GM23338 (cell line): Measurements from ENCODE around the gene NDRG2. TPM values are rescaled to one million over a fixed set of nuclear protein-coding genes. Genes with fewer than 3 reads are reported as not detected.

Experiments
- microRNA-seq: library from miRNA; unstranded; fragments of <30 nt; microRNA quantifications from one replicate; pipeline ENCODE4, GENCODE V29; 2017
- polyA plus RNA-seq: library from polyadenylated mRNA; unstranded; fragments of >200 nt; fragmentation: Nextera tagmentation; extraction: Ambion mirVana; gene quantifications from 2 replicates; pipeline ENCODE4 v1.2.1, GENCODE V29; 2016
- total RNA-seq: library from RNA; depleted of rRNA; stranded (reverse); fragments of >200 nt; shearing (Covaris generic); gene quantifications from 2 replicates; pipeline ENCODE4 v1.2.3, GENCODE V29; 2014; rRNA removed

The NDRG2 gene
- total and polyA plus RNA-seq, 2 experiments from 2014 or later: 8.8 to 20.6 TPM

Small RNA genes lying within 50 kb of the gene (microRNA-seq; reads per million reads assigned to microRNA genes)
- not detected for gene MIR6717

Other genes with a start within 250 kb of the NDRG2 start
- 0.45 TPM in 1 of 2 replicates, not detected in the other for gene RNASE6, start 243.8 kb downstream of the NDRG2 start, total RNA-seq
- gene RNASE6, start 243.8 kb downstream of the NDRG2 start, polyA plus RNA-seq: not detected in 2 replicates
- 0.56 TPM in 1 of 2 replicates, not detected in the other for gene RNASE1, start 222.2 kb downstream of the NDRG2 start, total RNA-seq
- gene RNASE1, start 222.2 kb downstream of the NDRG2 start, polyA plus RNA-seq: 1.7 and 2.0 TPM in 2 replicates
- not detected in 2 replicates for gene RNASE3, start 133.7 kb downstream of the NDRG2 start, total RNA-seq
- not detected in 2 replicates for gene RNASE3, start 133.7 kb downstream of the NDRG2 start, polyA plus RNA-seq
- not detected in 2 replicates for gene RNASE2, start 69.6 kb downstream of the NDRG2 start, total RNA-seq
- not detected in 2 replicates for gene RNASE2, start 69.6 kb downstream of the NDRG2 start, polyA plus RNA-seq
- gene METTL17, start 35.1 kb downstream of the NDRG2 start, total RNA-seq: 156 and 163 TPM in 2 replicates
- gene METTL17, start 35.1 kb downstream of the NDRG2 start, polyA plus RNA-seq: 74.9 and 77.7 TPM in 2 replicates
- gene SLC39A2, start 25.8 kb downstream of the NDRG2 start, total RNA-seq: not detected in 2 replicates
- not detected in 2 replicates for gene SLC39A2, start 25.8 kb downstream of the NDRG2 start, polyA plus RNA-seq
- not detected in 2 replicates for gene TPPP2, start 5.2 kb upstream of the NDRG2 start, total RNA-seq
- gene TPPP2, start 5.2 kb upstream of the NDRG2 start, polyA plus RNA-seq: not detected in 2 replicates
- not detected in 2 replicates for gene RNASE13, start 9.7 kb upstream of the NDRG2 start, total RNA-seq
- gene RNASE13, start 9.7 kb upstream of the NDRG2 start, polyA plus RNA-seq: not detected in 2 replicates
- not detected in 2 replicates for gene RNASE7, start 17.3 kb upstream of the NDRG2 start, total RNA-seq
- gene RNASE7, start 17.3 kb upstream of the NDRG2 start, polyA plus RNA-seq: not detected in 2 replicates
- gene RNASE8, start 32.8 kb upstream of the NDRG2 start, total RNA-seq: not detected in 2 replicates
- not detected in 2 replicates for gene RNASE8, start 32.8 kb upstream of the NDRG2 start, polyA plus RNA-seq
- gene ARHGEF40, start 45.2 kb upstream of the NDRG2 start, total RNA-seq: 38.6 and 44.6 TPM in 2 replicates
- 17.7 and 21.5 TPM in 2 replicates for gene ARHGEF40, start 45.2 kb upstream of the NDRG2 start, polyA plus RNA-seq
- 148 and 153 TPM in 2 replicates for gene ZNF219, start 73.6 kb upstream of the NDRG2 start, total RNA-seq
- gene ZNF219, start 73.6 kb upstream of the NDRG2 start, polyA plus RNA-seq: 35.5 and 37.7 TPM in 2 replicates
- 0.59 TPM in 1 of 2 replicates, not detected in the other for gene TMEM253, start 76.0 kb upstream of the NDRG2 start, total RNA-seq
- gene TMEM253, start 76.0 kb upstream of the NDRG2 start, polyA plus RNA-seq: 0.95 and 2.7 TPM in 2 replicates
- not detected in 2 replicates for gene OR5AU1, start 131.0 kb upstream of the NDRG2 start, total RNA-seq
- gene OR5AU1, start 131.0 kb upstream of the NDRG2 start, polyA plus RNA-seq: not detected in 2 replicates
- 1,259 and 1,323 TPM in 2 replicates for gene HNRNPC, start 244.4 kb upstream of the NDRG2 start, total RNA-seq
- gene HNRNPC, start 244.4 kb upstream of the NDRG2 start, polyA plus RNA-seq: 1,257 and 1,296 TPM in 2 replicates